Parathyroid adenoma (tissue), 2 donors: Measurements from ENCODE around the gene ARHGAP32.

Experiments
- H2AFZ ChIP-seq: fragments of 300-600 bp; sonication (generic); one replicate; pipeline ENCODE4 v1.7.0; 2017; ENCODE audit warnings: antibody characterized with exemption, mild to moderate bottlenecking
- H3K27ac ChIP-seq: fragments of 300-600 bp; sonication (generic); one replicate; pipeline ENCODE4 v1.7.0; 2017
- H3K27me3 ChIP-seq: fragments of 300-600 bp; sonication (generic); one replicate; pipeline ENCODE4 v1.7.0; 2017; ENCODE audit warnings: low read length; ENCODE audit not compliant: control insufficient read depth, insufficient read depth
- H3K36me3 ChIP-seq: fragments of 300-600 bp; sonication (generic); one replicate; pipeline ENCODE4 v1.7.0; 2017; ENCODE audit warnings: low read length; ENCODE audit not compliant: control insufficient read depth, insufficient read depth
- H3K4me1 ChIP-seq: fragments of 300-600 bp; sonication (generic); one replicate; pipeline ENCODE4 v1.7.0; 2017; ENCODE audit warnings: control low read depth
- H3K4me2 ChIP-seq: fragments of 300-600 bp; sonication (generic); one replicate; pipeline ENCODE4 v1.7.0; 2017; ENCODE audit warnings: low read length
- H3K4me3 ChIP-seq: fragments of 300-600 bp; sonication (generic); one replicate; pipeline ENCODE4 v1.7.0; 2017; ENCODE audit warnings: low read depth, low read length
- H3K79me2 ChIP-seq: fragments of 300-600 bp; sonication (generic); one replicate; pipeline ENCODE4 v1.7.0; 2017; ENCODE audit warnings: control low read depth
- H3K9ac ChIP-seq: fragments of 300-600 bp; sonication (generic); one replicate; pipeline ENCODE4 v1.7.0; 2017; ENCODE audit warnings: mild to moderate bottlenecking
- H3K9me3 ChIP-seq: fragments of 300-600 bp; sonication (generic); one replicate; pipeline ENCODE4 v1.7.0; 2017; ENCODE audit warnings: low read length; ENCODE audit not compliant: control insufficient read depth
- TF ChIP-seq, protein P1 (sequence below): fragments of 300-600 bp; sonication (generic); IDR thresholded peaks from one replicate; pipeline ENCODE4 v1.7.0; 2017; ENCODE audit warnings: antibody characterized with exemption, mild to moderate bottlenecking
- donor health status: primary hyperparathyroidism.

The ARHGAP32 gene

DNA sequence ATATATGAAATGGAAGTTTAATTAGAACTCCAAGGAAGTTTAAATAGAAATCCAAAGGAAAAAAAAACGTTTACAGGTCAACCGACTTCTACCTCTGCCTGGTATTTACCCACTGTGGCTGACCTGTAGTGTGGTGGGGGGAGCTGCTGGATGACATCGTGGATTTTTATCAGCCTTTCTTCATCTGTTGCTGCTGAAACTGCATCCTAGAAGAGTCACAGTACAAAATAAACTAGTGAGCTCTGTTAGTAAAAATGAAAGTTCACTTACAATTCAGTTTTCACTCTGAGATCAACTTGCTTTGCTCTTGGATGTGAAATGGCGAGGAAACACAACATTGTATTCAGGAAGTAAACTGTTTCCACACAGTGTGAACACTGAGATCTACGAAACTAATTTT, 206.2 kb downstream of the ARHGAP32 start:
- Histone ChIP-seq H2AFZ (no peak overlapping the region), H3K4me1 (no peaks in the 10 kb centered on the region), H3K9ac (no peak overlapping the region), H3K36me3 (no peaks in the 10 kb centered on the region), H3K9me3 (no peaks in the 10 kb centered on the region), H3K27ac (no peak overlapping the region), H3K4me2 (no peak overlapping the region), H3K4me3 (no peak overlapping the region), H3K27me3 (no peaks in the 10 kb centered on the region), H3K79me2 (no peaks in the 10 kb centered on the region)
- TF ChIP-seq, protein P1, sequence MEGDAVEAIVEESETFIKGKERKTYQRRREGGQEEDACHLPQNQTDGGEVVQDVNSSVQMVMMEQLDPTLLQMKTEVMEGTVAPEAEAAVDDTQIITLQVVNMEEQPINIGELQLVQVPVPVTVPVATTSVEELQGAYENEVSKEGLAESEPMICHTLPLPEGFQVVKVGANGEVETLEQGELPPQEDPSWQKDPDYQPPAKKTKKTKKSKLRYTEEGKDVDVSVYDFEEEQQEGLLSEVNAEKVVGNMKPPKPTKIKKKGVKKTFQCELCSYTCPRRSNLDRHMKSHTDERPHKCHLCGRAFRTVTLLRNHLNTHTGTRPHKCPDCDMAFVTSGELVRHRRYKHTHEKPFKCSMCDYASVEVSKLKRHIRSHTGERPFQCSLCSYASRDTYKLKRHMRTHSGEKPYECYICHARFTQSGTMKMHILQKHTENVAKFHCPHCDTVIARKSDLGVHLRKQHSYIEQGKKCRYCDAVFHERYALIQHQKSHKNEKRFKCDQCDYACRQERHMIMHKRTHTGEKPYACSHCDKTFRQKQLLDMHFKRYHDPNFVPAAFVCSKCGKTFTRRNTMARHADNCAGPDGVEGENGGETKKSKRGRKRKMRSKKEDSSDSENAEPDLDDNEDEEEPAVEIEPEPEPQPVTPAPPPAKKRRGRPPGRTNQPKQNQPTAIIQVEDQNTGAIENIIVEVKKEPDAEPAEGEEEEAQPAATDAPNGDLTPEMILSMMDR, result no peak

DNA sequence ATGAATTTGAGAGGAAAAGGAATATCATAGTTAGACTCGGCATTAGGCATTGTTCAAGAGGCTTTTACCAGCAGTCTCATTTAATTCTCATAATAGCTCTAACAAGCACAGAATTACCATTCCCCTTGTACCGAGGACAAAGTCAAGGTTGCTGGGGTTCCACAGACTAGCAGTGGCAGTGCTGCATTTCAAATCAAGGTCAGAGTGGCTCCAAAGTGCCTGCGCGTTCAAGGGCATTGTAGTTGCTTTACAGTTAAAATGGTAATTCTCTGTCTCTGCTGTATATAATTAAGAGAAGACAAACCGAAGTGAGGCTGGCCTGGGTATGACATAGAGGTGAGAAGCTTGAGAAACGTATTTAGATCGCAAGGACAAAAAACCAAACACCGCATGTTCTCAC, 209.1 kb downstream of the ARHGAP32 start:
- H3K4me2 ChIP-seq, result no peak overlapping the region
- H3K9me3 ChIP-seq, result no peaks in the 10 kb centered on the region
- H2AFZ ChIP-seq, result no peak overlapping the region
- H3K9ac ChIP-seq, result no peak overlapping the region
- H3K27ac ChIP-seq, result no peak overlapping the region
- no peak overlapping the region for H3K4me3 ChIP-seq
- no peaks in the 10 kb centered on the region for H3K79me2 ChIP-seq
- H3K36me3 ChIP-seq, result no peaks in the 10 kb centered on the region
- H3K27me3 ChIP-seq, result no peaks in the 10 kb centered on the region
- no peaks in the 10 kb centered on the region for H3K4me1 ChIP-seq
- TF ChIP-seq, protein P1, result no peak

DNA sequence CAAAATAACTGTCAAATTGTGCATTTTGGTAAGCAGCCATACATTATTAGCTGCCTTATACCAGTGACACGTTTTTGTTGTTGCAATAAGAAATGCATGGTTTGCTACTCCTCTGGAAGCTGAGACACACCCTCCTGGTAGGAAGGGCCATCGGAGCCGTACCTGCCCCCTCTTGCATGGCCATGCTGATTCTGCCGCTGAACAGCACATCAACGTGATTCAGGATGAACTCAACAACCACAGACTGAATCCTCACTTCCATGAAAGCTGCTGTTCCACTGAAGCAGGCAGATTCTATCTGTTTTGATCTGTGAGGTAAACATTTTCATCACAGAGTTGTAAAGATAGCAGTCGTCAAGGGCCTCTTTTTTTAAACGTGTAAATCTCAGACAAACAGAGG, 210.9 kb downstream of the ARHGAP32 start:
- Histone ChIP-seq H3K9ac (no peak overlapping the region), H3K9me3 (no peaks in the 10 kb centered on the region), H3K4me2 (no peak overlapping the region), H3K79me2 (no peaks in the 10 kb centered on the region), H3K4me3 (no peak overlapping the region), H3K36me3 (no peaks in the 10 kb centered on the region), H3K27ac (no peak overlapping the region), H2AFZ (no peak overlapping the region), H3K4me1 (no peaks in the 10 kb centered on the region), H3K27me3 (no peaks in the 10 kb centered on the region)
- TF ChIP-seq, protein P1, result no peak

DNA sequence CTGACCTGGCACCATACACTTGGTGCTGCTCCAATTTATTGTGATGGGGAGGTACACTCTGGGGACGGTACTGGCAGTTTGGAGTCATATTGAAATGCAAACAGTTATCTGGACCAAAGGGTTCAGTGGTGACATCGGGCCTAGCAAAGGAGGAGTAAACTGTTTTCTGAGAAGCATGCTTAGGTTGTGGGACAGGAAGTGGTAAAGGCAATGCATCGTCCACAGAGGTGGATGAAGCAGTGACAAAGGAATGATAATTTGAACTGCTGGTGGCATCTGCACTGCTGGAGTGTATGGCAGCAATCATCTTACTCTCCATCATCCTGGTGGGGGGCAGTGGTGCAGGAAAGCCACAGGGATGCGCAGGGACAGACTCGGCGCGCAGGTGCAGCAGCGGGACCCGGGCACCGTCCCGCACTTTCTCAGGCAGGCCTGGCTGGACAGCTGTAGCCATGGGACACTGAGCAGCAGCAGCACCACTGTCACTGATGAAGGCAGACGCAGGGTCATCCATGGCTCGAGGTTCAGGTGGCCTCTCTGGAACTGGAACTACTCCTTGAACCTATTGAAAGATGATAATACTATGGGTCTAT, 221.4 kb downstream of the ARHGAP32 start:
- no peak overlapping the region for H3K27ac ChIP-seq
- no peaks in the 10 kb centered on the region for H3K27me3 ChIP-seq
- no peak overlapping the region for H3K4me3 ChIP-seq
- no peak overlapping the region for H2AFZ ChIP-seq
- H3K4me1 ChIP-seq, result no peaks in the 10 kb centered on the region
- H3K36me3 ChIP-seq, result no peaks in the 10 kb centered on the region
- H3K9ac ChIP-seq, result no peak overlapping the region
- no peaks in the 10 kb centered on the region for H3K79me2 ChIP-seq
- H3K4me2 ChIP-seq, result no peak overlapping the region
- TF ChIP-seq, protein P1, result no peak
- H3K9me3 ChIP-seq, result no peaks in the 10 kb centered on the region

DNA sequence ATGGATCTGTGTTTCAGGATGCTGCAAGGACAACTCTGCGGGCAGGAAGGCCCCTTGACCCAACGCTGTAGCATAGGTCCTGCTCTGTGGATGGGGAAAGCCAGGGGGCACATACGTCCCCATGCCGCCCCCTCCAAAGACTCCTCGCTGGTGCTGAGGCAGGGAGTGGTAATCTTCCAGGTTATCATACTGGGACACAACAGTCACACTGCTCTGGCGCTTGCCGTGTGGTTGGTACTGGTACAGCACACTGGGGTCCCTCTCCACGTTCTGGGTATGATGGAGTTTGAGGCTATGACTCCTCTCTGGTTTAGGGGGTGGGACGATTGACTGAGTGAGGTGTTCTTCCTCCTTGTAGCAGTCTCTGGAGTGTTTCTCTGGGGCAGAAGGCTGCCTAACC, 223.2 kb downstream of the ARHGAP32 start:
- H3K27ac ChIP-seq, result no peak overlapping the region
- H3K9me3 ChIP-seq, result no peaks in the 10 kb centered on the region
- H3K79me2 ChIP-seq, result no peaks in the 10 kb centered on the region
- TF ChIP-seq, protein P1, result no peak
- no peaks in the 10 kb centered on the region for H3K4me1 ChIP-seq
- H2AFZ ChIP-seq, result no peak overlapping the region
- no peak overlapping the region for H3K4me3 ChIP-seq
- H3K9ac ChIP-seq, result no peak overlapping the region
- no peaks in the 10 kb centered on the region for H3K36me3 ChIP-seq
- no peaks in the 10 kb centered on the region for H3K27me3 ChIP-seq
- H3K4me2 ChIP-seq, result no peak overlapping the region
